HEK293T (cell line): ENCODE data around the gene CACNB1.

Experiments
- FOXK2 ChIP-seq: fragments of 450-650 bp; IDR thresholded peaks from 2 replicates; pipeline ENCODE4 v1.6.1; 2016; ENCODE audit warnings: mild to moderate bottlenecking
- FOXM1 ChIP-seq: fragments of 450-650 bp; IDR thresholded peaks from 2 replicates; pipeline ENCODE4 v1.6.1; 2017; ENCODE audit warnings: mild to moderate bottlenecking, borderline replicate concordance
- SP1 ChIP-seq: fragments of 450-650 bp; IDR thresholded peaks from 2 replicates; pipeline ENCODE4 v1.6.1; 2017
- SUZ12 ChIP-seq: fragments of 450-650 bp; IDR thresholded peaks from 2 replicates; pipeline ENCODE4 v1.6.1; 2016; ENCODE audit warnings: mild to moderate bottlenecking
- ZNF384 ChIP-seq: fragments of 450-650 bp; IDR thresholded peaks from 2 replicates; pipeline ENCODE4 v1.6.1; 2016
- TF ChIP-seq, protein P1 (sequence below): fragments of 450-650 bp; IDR thresholded peaks from 2 replicates; pipeline ENCODE4 v1.6.1; 2016

DNA sequence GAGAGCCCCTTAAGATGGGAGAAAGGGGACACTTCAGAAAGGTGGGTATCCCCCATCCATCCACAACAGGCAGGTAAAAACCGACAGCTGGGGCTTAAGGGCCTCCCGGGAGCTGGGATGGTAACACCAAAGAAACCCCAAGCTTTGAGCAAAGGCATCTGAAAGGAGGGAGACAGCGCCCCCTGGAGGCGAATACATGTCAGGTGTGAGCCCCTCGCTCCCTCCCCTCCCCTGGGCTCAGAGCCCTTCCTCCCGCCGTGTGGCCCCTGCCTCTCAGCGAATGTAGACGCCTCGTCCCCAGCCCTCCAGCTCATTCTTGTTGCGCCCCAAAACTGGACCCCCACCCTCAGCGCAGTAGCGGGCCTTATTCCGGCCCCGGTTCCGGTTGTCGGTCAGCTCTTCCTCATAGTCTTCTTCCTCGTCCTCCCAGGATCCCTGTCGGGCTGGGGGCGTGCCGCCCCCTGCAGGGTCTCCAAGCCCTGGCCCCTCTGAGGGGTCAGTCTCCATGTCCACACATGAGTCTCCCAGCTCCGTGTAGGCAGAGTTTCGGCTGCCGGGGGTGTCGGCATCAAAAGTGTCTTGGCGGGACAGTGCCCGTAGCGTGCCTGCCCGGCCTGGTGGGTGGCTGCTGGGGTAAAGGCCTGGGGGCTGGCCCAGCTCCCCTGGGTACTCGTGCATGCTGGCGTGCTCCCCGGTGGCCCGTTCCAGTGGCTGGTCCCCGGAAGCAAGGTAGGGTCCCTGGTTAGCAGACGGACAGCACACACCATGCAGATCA, 22.4 kb downstream of the CACNB1 start:
- TF ChIP-seq SP1 (no peak), FOXK2 (no peak), FOXM1 (no peak), ZNF384 (no peak), SUZ12 (no peak)
- TF ChIP-seq, protein P1, sequence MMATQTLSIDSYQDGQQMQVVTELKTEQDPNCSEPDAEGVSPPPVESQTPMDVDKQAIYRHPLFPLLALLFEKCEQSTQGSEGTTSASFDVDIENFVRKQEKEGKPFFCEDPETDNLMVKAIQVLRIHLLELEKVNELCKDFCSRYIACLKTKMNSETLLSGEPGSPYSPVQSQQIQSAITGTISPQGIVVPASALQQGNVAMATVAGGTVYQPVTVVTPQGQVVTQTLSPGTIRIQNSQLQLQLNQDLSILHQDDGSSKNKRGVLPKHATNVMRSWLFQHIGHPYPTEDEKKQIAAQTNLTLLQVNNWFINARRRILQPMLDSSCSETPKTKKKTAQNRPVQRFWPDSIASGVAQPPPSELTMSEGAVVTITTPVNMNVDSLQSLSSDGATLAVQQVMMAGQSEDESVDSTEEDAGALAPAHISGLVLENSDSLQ, result no peak
